Measurements from ENCODE around the gene NPTX1. TPM values are rescaled to one million over a fixed set of nuclear protein-coding genes. Genes with fewer than 3 reads are reported as not detected.
A peak's percentile ranks its signal among the peaks of the same experiment; 100 is the strongest.

The NPTX1 gene
- total and polyA plus RNA-seq, 4 donors, result under 0.01 TPM; not detected in 3

- Histone ChIP-seq H3K4me3 (ENCODE audit: low read depth in 1 of 3, low read length in 3 of 3) (peak overlapping the region in 1 of 3 donors; percentile 40), H3K9me3 (ENCODE audit: control insufficient read depth in 4 of 4, low read length in 3 of 4) (no peaks in the 10 kb centered on the region), H3K27me3 (ENCODE audit: control insufficient read depth in 4 of 4, insufficient read depth in 4 of 4, low read length in 3 of 4) (peaks cover 0 to 17% (median 8%) of the 10 kb centered on the region in 4 donors), H3K36me3 (ENCODE audit: control insufficient read depth in 4 of 4, insufficient read depth in 3 of 4, low read depth in 1 of 4, low read length in 3 of 4) (no peaks in the 10 kb centered on the region), H3K9ac (ENCODE audit: low read depth in 1 of 2, low read length in 2 of 2) (no peak overlapping the region), H3K4me1 (ENCODE audit: control insufficient read depth in 4 of 4, insufficient read depth in 4 of 4, low read length in 3 of 4) (peaks cover 11 to 32% (median 24%) of the 10 kb centered on the region in 4 donors), H3K27ac (ENCODE audit: low read depth in 1 of 2, low read length in 2 of 2) (no peak overlapping the region)
- 5% methylated on average over 55 of the region's 55 CpGs for WGBS
- TF ChIP-seq FOXA1 (IDR thresholded peaks at IDR 0.05) (no peak), ATF3 (IDR thresholded peaks at IDR 0.05) (no peak), SP1 (IDR thresholded peaks at IDR 0.05) (no peak), TAF1 (conservative IDR thresholded peaks at IDR 0.05) (no peak)
- no peak for DNase-seq (ENCODE audit: low spot score)
These were observed 1.2 kb downstream of the NPTX1 start for GRCh38 chr17:80474961-80475909.

GRCh38 chr17:80474231-80474960 is 2.0 kb downstream of the NPTX1 start:
- peaks cover 0 to 17% (median 8%) of the 10 kb centered on the region in 4 donors for H3K27me3 ChIP-seq (ENCODE audit: control insufficient read depth in 4 of 4, insufficient read depth in 4 of 4, low read length in 3 of 4)
- H3K4me1 ChIP-seq (ENCODE audit: control insufficient read depth in 4 of 4, insufficient read depth in 4 of 4, low read length in 3 of 4), result peaks cover 11 to 32% (median 24%) of the 10 kb centered on the region in 4 donors
- H3K27ac ChIP-seq (ENCODE audit: low read depth in 1 of 2, low read length in 2 of 2), result no peak overlapping the region
- no peak overlapping the region for H3K4me3 ChIP-seq (ENCODE audit: low read depth in 1 of 3, low read length in 3 of 3)
- TF ChIP-seq RAD21 (IDR thresholded peaks at IDR 0.05) (no peak), HNF4G (IDR thresholded peaks at IDR 0.05) (no peak), YY1 (IDR thresholded peaks at IDR 0.05) (no peak), JUND (IDR thresholded peaks at IDR 0.05) (no peak), FOXA2 (IDR thresholded peaks at IDR 0.05) (no peak), ATF3 (IDR thresholded peaks at IDR 0.05) (no peak), CTCF (IDR thresholded peaks at IDR 0.05; ENCODE audit: low read depth, low read length, missing input control) (no peak), HNF4A (conservative IDR thresholded peaks at IDR 0.05) (no peak), FOXA1 (IDR thresholded peaks at IDR 0.05) (no peak), EGR1 (IDR thresholded peaks at IDR 0.05; ENCODE audit: low read depth in 2 of 2) (no peak), TAF1 (conservative IDR thresholded peaks at IDR 0.05) (no peak), NR2F2 (IDR thresholded peaks at IDR 0.05) (no peak), SP1 (IDR thresholded peaks at IDR 0.05) (no peak), REST (IDR thresholded peaks at IDR 0.05) (no peak), ZBTB33 (IDR thresholded peaks at IDR 0.05) (no peak), MAX (IDR thresholded peaks at IDR 0.05) (no peak), RXRA (IDR thresholded peaks at IDR 0.05) (no peak), GABPA (IDR thresholded peaks at IDR 0.05 in 1 of 2, conservative IDR thresholded peaks at IDR 0.05 in 1 of 2) (no peak)
- WGBS, result 23% methylated on average over 16 of the region's 16 CpGs
- DNase-seq (ENCODE audit: low spot score), result no peak
- no peak overlapping the region for H3K9ac ChIP-seq (ENCODE audit: low read depth in 1 of 2, low read length in 2 of 2)
- no peaks in the 10 kb centered on the region for H3K36me3 ChIP-seq (ENCODE audit: control insufficient read depth in 4 of 4, insufficient read depth in 3 of 4, low read depth in 1 of 4, low read length in 3 of 4)
- no peaks in the 10 kb centered on the region for H3K9me3 ChIP-seq (ENCODE audit: control insufficient read depth in 4 of 4, low read length in 3 of 4)
